ENCODE results near the gene CNOT2. TPM values are rescaled to one million over a fixed set of nuclear protein-coding genes. Genes with fewer than 3 reads are reported as not detected.

The CNOT2 gene
- total and polyA plus RNA-seq, 4 donors: 17.5 to 93.4 (median 49.0) TPM

GRCh38 chr12:70197345-70197744 is 45.9 kb upstream of the CNOT2 start:
- H3K4me1 ChIP-seq (ENCODE audit: control insufficient read depth in 4 of 4, insufficient read depth in 4 of 4, low read length in 3 of 4): no peaks in the 10 kb centered on the region
- TF ChIP-seq MAX (IDR thresholded peaks at IDR 0.05): no peak
- no peak for TF ChIP-seq REST (IDR thresholded peaks at IDR 0.05)
- TF ChIP-seq RAD21 (IDR thresholded peaks at IDR 0.05): no peak
- no peak for TF ChIP-seq FOXA1 (IDR thresholded peaks at IDR 0.05)
- no peak for TF ChIP-seq ZBTB33 (IDR thresholded peaks at IDR 0.05)
- no peak for TF ChIP-seq GABPA (IDR thresholded peaks at IDR 0.05 in 1 of 2, conservative IDR thresholded peaks at IDR 0.05 in 1 of 2)
- TF ChIP-seq NR2F2 (IDR thresholded peaks at IDR 0.05): no peak
- TF ChIP-seq TAF1 (conservative IDR thresholded peaks at IDR 0.05): no peak
- no peak for TF ChIP-seq JUND (IDR thresholded peaks at IDR 0.05)
- TF ChIP-seq ATF3 (IDR thresholded peaks at IDR 0.05): no peak
- no peak for TF ChIP-seq FOXA2 (IDR thresholded peaks at IDR 0.05)
- no peak for TF ChIP-seq EGR1 (IDR thresholded peaks at IDR 0.05; ENCODE audit: low read depth in 2 of 2)
- H3K36me3 ChIP-seq (ENCODE audit: control insufficient read depth in 4 of 4, insufficient read depth in 3 of 4, low read depth in 1 of 4, low read length in 3 of 4): no peaks in the 10 kb centered on the region
- no peak for DNase-seq (ENCODE audit: low spot score)
- no peaks in the 10 kb centered on the region for H3K9me3 ChIP-seq (ENCODE audit: control insufficient read depth in 4 of 4, low read length in 3 of 4)
- no peaks in the 10 kb centered on the region for H3K27me3 ChIP-seq (ENCODE audit: control insufficient read depth in 4 of 4, insufficient read depth in 4 of 4, low read length in 3 of 4)
- H3K9ac ChIP-seq (ENCODE audit: low read depth in 1 of 2, low read length in 2 of 2): no peak overlapping the region
- H3K4me3 ChIP-seq (ENCODE audit: low read depth in 1 of 3, low read length in 3 of 3): no peak overlapping the region
- H3K27ac ChIP-seq (ENCODE audit: low read depth in 1 of 2, low read length in 2 of 2): no peak overlapping the region

- Histone ChIP-seq H3K4me1 (ENCODE audit: control insufficient read depth in 4 of 4, insufficient read depth in 4 of 4, low read length in 3 of 4) (peaks cover 0 to 4% (median 0%) of the 10 kb centered on the region in 4 donors), H3K27ac (ENCODE audit: low read depth in 1 of 2, low read length in 2 of 2) (no peak overlapping the region), H3K27me3 (ENCODE audit: control insufficient read depth in 4 of 4, insufficient read depth in 4 of 4, low read length in 3 of 4) (no peaks in the 10 kb centered on the region), H3K9me3 (ENCODE audit: control insufficient read depth in 4 of 4, low read length in 3 of 4) (peaks cover 0 to 11% (median 6%) of the 10 kb centered on the region in 4 donors), H3K4me3 (ENCODE audit: low read depth in 1 of 3, low read length in 3 of 3) (no peak overlapping the region), H3K9ac (ENCODE audit: low read depth in 1 of 2, low read length in 2 of 2) (no peak overlapping the region), H3K36me3 (ENCODE audit: control insufficient read depth in 4 of 4, insufficient read depth in 3 of 4, low read depth in 1 of 4, low read length in 3 of 4) (no peaks in the 10 kb centered on the region)
- no peak for TF ChIP-seq FOXA2 (IDR thresholded peaks at IDR 0.05)
- no peak for TF ChIP-seq TAF1 (conservative IDR thresholded peaks at IDR 0.05)
- TF ChIP-seq RAD21 (IDR thresholded peaks at IDR 0.05): no peak
- TF ChIP-seq JUND (IDR thresholded peaks at IDR 0.05): no peak
- no peak for TF ChIP-seq ZBTB33 (IDR thresholded peaks at IDR 0.05)
- DNase-seq (ENCODE audit: low spot score): no peak
These were observed 29.5 kb upstream of the CNOT2 start for GRCh38 chr12:70213707-70214106.

Data from liver (tissue), 9 donors.